ENCODE data around the gene ITCH.
"Not testable (repeated sequence)": the region's sequence is repeated elsewhere in the genome, so short reads cannot be mapped to it uniquely, and the experiment has no call there.

Gene ITCH

DNA sequence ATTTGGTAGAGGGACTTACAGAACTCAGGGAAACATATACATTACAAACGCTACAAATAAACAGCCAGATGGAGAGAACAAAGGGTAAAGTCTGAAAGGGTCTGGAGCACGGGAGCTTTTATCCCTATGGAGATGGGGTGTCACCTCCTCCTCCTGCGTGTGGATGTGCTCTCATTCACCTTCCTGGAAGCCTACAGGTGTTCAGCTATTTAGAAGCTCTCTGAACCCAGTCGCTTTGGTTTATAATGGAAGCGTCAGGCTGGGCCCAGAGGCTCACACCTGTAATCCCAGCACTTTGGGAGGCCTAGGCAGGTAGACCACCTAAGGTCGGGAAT lies 17.7 kb upstream of the ITCH start:
- Histone ChIP-seq H2BK12ac (ENCODE audit: low read length) (no peak overlapping the region), H3K18ac (ENCODE audit: low read length) (no peak overlapping the region), H3K4me1 (ENCODE audit: control insufficient read depth in 1 of 2, insufficient read depth in 2 of 2, low read length in 2 of 2) (peaks cover 4% of the 10 kb centered on the region in 2 experiments), H3K79me1 (ENCODE audit: low read length) (no peaks in the 10 kb centered on the region), H4K91ac (ENCODE audit: low read depth, low read length) (no peak overlapping the region), H2BK5ac (ENCODE audit: low read depth, low read length, poor library complexity) (no peak overlapping the region), H2AFZ (ENCODE audit: insufficient read depth, low read length, poor library complexity) (no peak overlapping the region), H3K4me3 (ENCODE audit: low read depth, low read length) (no peak overlapping the region), H3K14ac (ENCODE audit: low read length) (no peak overlapping the region), H4K8ac (ENCODE audit: low read depth, low read length) (no peak overlapping the region), H3K9me3 (ENCODE audit: insufficient read depth, low read depth, low read length) (no peaks in the 10 kb centered on the region), H3K4ac (ENCODE audit: low read depth, low read length) (no peak overlapping the region), H3K4me2 (ENCODE audit: low read length) (no peak overlapping the region), H3K27ac (ENCODE audit: low read depth, low read length) (no peak overlapping the region), H3K79me2 (ENCODE audit: control insufficient read depth, insufficient read depth, low read length, poor library complexity) (no peaks in the 10 kb centered on the region), H4K12ac (ENCODE audit: low read depth, low read length) (no peak overlapping the region), H2BK120ac (ENCODE audit: insufficient read depth, low read length, poor library complexity) (no peak overlapping the region), H2AK5ac (ENCODE audit: low read length) (no peak overlapping the region), H3K36me3 (ENCODE audit: control insufficient read depth in 1 of 2, insufficient read depth in 2 of 2, low read length in 2 of 2) (no peaks in the 10 kb centered on the region), H3K23ac (ENCODE audit: low read length) (no peak overlapping the region), H3K9ac (ENCODE audit: low read length) (no peak overlapping the region), H3K27me3 (ENCODE audit: insufficient read depth, low read length) (no peaks in the 10 kb centered on the region)
- WGBS (ENCODE audit: extremely low coverage, insufficient coverage, insufficient read length), result no CpG with 5 or more reads among the region's 6 CpGs
- DNase-seq, result no peak

DNA sequence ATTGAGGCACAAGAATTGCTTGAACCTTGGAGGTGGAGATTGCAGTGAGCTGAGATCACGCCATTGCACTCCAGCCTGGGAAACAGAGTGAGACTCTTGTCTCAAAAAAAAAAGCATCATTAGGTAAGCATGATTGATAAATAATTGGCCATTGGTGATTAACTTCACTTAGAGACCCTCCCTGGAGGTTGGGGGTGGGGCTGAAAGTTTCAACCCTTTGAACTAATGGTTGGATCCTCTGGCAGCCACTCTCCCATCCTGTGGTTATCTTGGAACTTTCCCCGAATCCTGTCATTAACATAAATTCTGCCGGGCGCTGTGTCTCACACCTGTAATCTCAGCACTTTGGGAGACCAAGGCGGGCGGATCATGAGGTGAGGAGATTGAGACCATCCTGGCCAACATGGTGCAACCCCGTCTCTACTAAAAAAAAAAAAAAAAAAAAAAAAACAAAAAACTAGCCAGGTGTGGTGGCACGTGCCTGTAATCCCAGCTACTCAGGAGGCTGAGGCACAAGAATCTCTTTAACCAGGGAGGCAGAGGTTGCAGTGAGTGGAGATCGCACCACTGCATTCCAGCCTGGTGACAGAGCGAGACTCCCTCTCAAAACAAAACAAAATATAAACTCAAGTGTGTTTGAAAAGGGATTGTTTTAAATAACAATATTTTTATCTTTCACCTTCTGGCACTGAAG lies 17.1 kb upstream of the ITCH start:
- not testable (repeated sequence) for H4K91ac ChIP-seq (ENCODE audit: low read depth, low read length); H3K4me1 ChIP-seq (ENCODE audit: control insufficient read depth in 1 of 2, insufficient read depth in 2 of 2, low read length in 2 of 2); H2BK5ac ChIP-seq (ENCODE audit: low read depth, low read length, poor library complexity); H3K4ac ChIP-seq (ENCODE audit: low read depth, low read length); H2BK120ac ChIP-seq (ENCODE audit: insufficient read depth, low read length, poor library complexity); H3K14ac ChIP-seq (ENCODE audit: low read length); H3K27me3 ChIP-seq (ENCODE audit: insufficient read depth, low read length); H3K79me1 ChIP-seq (ENCODE audit: low read length); H3K18ac ChIP-seq (ENCODE audit: low read length); H2BK12ac ChIP-seq (ENCODE audit: low read length); H3K27ac ChIP-seq (ENCODE audit: low read depth, low read length); H3K9ac ChIP-seq (ENCODE audit: low read length); H3K36me3 ChIP-seq (ENCODE audit: control insufficient read depth in 1 of 2, insufficient read depth in 2 of 2, low read length in 2 of 2); H3K4me3 ChIP-seq (ENCODE audit: low read depth, low read length); H3K4me2 ChIP-seq (ENCODE audit: low read length); H3K79me2 ChIP-seq (ENCODE audit: control insufficient read depth, insufficient read depth, low read length, poor library complexity); H3K9me3 ChIP-seq (ENCODE audit: insufficient read depth, low read depth, low read length); H4K12ac ChIP-seq (ENCODE audit: low read depth, low read length); H3K23ac ChIP-seq (ENCODE audit: low read length); H2AK5ac ChIP-seq (ENCODE audit: low read length); H4K8ac ChIP-seq (ENCODE audit: low read depth, low read length); H2AFZ ChIP-seq (ENCODE audit: insufficient read depth, low read length, poor library complexity)
- DNase-seq, result peak; percentile 55 to 72
- no CpG with 5 or more reads among the region's 10 CpGs for WGBS (ENCODE audit: extremely low coverage, insufficient coverage, insufficient read length)

DNA sequence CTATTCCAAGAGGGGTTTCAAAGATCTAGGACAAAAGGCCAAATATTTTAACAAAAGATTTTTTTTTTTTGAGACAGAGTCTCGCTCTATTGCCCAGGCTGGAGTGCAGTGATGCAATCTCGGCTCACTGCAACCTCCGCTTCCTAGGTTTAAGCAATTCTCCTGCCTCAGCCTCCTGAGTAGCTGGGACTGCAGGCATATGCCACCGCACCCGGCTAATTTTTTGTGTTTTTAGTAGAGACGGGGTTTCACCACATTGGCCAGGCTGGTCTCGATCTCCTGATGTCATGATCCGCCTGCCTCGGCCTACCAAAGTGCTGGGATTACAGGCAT lies 16.6 kb upstream of the ITCH start:
- H2BK120ac ChIP-seq (ENCODE audit: insufficient read depth, low read length, poor library complexity); H2AK5ac ChIP-seq (ENCODE audit: low read length); H3K4ac ChIP-seq (ENCODE audit: low read depth, low read length); H3K79me1 ChIP-seq (ENCODE audit: low read length); H4K12ac ChIP-seq (ENCODE audit: low read depth, low read length); H3K79me2 ChIP-seq (ENCODE audit: control insufficient read depth, insufficient read depth, low read length, poor library complexity); H3K9me3 ChIP-seq (ENCODE audit: insufficient read depth, low read depth, low read length); H3K14ac ChIP-seq (ENCODE audit: low read length); H3K27me3 ChIP-seq (ENCODE audit: insufficient read depth, low read length); H3K23ac ChIP-seq (ENCODE audit: low read length); H3K18ac ChIP-seq (ENCODE audit: low read length); H3K4me3 ChIP-seq (ENCODE audit: low read depth, low read length); H2BK5ac ChIP-seq (ENCODE audit: low read depth, low read length, poor library complexity); H2BK12ac ChIP-seq (ENCODE audit: low read length); H2AFZ ChIP-seq (ENCODE audit: insufficient read depth, low read length, poor library complexity); H3K36me3 ChIP-seq (ENCODE audit: control insufficient read depth in 1 of 2, insufficient read depth in 2 of 2, low read length in 2 of 2); H4K8ac ChIP-seq (ENCODE audit: low read depth, low read length); H3K9ac ChIP-seq (ENCODE audit: low read length); H3K4me2 ChIP-seq (ENCODE audit: low read length); H3K4me1 ChIP-seq (ENCODE audit: control insufficient read depth in 1 of 2, insufficient read depth in 2 of 2, low read length in 2 of 2); H3K27ac ChIP-seq (ENCODE audit: low read depth, low read length); H4K91ac ChIP-seq (ENCODE audit: low read depth, low read length); DNase-seq: not testable (repeated sequence)
- no CpG with 5 or more reads among the region's 9 CpGs for WGBS (ENCODE audit: extremely low coverage, insufficient coverage, insufficient read length)

DNA sequence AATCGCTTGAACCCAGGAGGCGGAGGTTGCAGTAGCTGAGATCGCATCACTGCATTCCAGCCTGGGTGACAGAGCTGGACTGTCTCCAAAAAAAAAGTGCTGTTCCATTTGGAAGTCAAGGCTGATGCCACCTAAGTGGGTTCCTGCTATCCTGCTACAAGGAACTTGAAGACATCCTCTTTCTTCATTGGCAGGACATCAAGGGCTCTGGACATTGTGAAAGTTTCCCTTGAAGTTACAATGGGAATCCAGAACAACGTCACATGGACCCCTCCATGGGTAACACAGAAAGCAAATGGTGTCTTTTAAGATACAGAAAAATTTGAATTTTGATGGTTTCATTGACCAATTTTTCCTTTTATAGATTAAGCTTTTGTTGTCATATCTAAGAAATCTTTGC lies 15.5 kb upstream of the ITCH start:
- no peak overlapping the region for H3K18ac ChIP-seq (ENCODE audit: low read length)
- DNase-seq, result no peak
- no peak overlapping the region for H4K8ac ChIP-seq (ENCODE audit: low read depth, low read length)
- H3K4ac ChIP-seq (ENCODE audit: low read depth, low read length), result no peak overlapping the region
- no peak overlapping the region for H3K27ac ChIP-seq (ENCODE audit: low read depth, low read length)
- no peaks in the 10 kb centered on the region for H3K36me3 ChIP-seq (ENCODE audit: control insufficient read depth in 1 of 2, insufficient read depth in 2 of 2, low read length in 2 of 2)
- H3K27me3 ChIP-seq (ENCODE audit: insufficient read depth, low read length), result no peaks in the 10 kb centered on the region
- no peak overlapping the region for H3K4me2 ChIP-seq (ENCODE audit: low read length)
- H3K9me3 ChIP-seq (ENCODE audit: insufficient read depth, low read depth, low read length), result no peaks in the 10 kb centered on the region
- no peak overlapping the region for H2BK120ac ChIP-seq (ENCODE audit: insufficient read depth, low read length, poor library complexity)
- H2AK5ac ChIP-seq (ENCODE audit: low read length), result no peak overlapping the region
- no peak overlapping the region for H2BK5ac ChIP-seq (ENCODE audit: low read depth, low read length, poor library complexity)
- no peaks in the 10 kb centered on the region for H3K79me2 ChIP-seq (ENCODE audit: control insufficient read depth, insufficient read depth, low read length, poor library complexity)
- H2AFZ ChIP-seq (ENCODE audit: insufficient read depth, low read length, poor library complexity), result no peak overlapping the region
- H3K9ac ChIP-seq (ENCODE audit: low read length), result no peak overlapping the region
- no peak overlapping the region for H4K91ac ChIP-seq (ENCODE audit: low read depth, low read length)
- H3K79me1 ChIP-seq (ENCODE audit: low read length), result no peaks in the 10 kb centered on the region
- H3K4me1 ChIP-seq (ENCODE audit: control insufficient read depth in 1 of 2, insufficient read depth in 2 of 2, low read length in 2 of 2), result peaks cover 4% of the 10 kb centered on the region in 2 experiments
- H4K12ac ChIP-seq (ENCODE audit: low read depth, low read length), result no peak overlapping the region
- H3K23ac ChIP-seq (ENCODE audit: low read length), result no peak overlapping the region
- H3K14ac ChIP-seq (ENCODE audit: low read length), result no peak overlapping the region
- H3K4me3 ChIP-seq (ENCODE audit: low read depth, low read length), result no peak overlapping the region
- no peak overlapping the region for H2BK12ac ChIP-seq (ENCODE audit: low read length)
- no CpG with 5 or more reads among the region's 4 CpGs for WGBS (ENCODE audit: extremely low coverage, insufficient coverage, insufficient read length)
